Hepatocyte (in vitro differentiated cells): ENCODE data around the gene HOXB3.

Experiments
- EZH2 ChIP-seq: fragments of 200-600 bp; sonication (generic); IDR thresholded peaks from 2 replicates; pipeline ENCODE4 v1.6.1; 2016; ENCODE audit warnings: antibody characterized with exemption, mild to moderate bottlenecking, borderline replicate concordance
- TF ChIP-seq, protein P1 (sequence below): fragments of 200-600 bp; sonication (generic); IDR thresholded peaks from 2 replicates; pipeline ENCODE4 v1.5.1; 2016; ENCODE audit warnings: antibody characterized with exemption, mild to moderate bottlenecking; ENCODE audit not compliant: poor library complexity

- TF ChIP-seq, protein P1, sequence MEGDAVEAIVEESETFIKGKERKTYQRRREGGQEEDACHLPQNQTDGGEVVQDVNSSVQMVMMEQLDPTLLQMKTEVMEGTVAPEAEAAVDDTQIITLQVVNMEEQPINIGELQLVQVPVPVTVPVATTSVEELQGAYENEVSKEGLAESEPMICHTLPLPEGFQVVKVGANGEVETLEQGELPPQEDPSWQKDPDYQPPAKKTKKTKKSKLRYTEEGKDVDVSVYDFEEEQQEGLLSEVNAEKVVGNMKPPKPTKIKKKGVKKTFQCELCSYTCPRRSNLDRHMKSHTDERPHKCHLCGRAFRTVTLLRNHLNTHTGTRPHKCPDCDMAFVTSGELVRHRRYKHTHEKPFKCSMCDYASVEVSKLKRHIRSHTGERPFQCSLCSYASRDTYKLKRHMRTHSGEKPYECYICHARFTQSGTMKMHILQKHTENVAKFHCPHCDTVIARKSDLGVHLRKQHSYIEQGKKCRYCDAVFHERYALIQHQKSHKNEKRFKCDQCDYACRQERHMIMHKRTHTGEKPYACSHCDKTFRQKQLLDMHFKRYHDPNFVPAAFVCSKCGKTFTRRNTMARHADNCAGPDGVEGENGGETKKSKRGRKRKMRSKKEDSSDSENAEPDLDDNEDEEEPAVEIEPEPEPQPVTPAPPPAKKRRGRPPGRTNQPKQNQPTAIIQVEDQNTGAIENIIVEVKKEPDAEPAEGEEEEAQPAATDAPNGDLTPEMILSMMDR, result no peak
- no peak for TF ChIP-seq EZH2
These were observed 22.8 kb downstream of the HOXB3 start for GRCh38 chr17:48567209-48567608.
